ENCODE data around the gene KCNG2.

The KCNG2 gene

DNA sequence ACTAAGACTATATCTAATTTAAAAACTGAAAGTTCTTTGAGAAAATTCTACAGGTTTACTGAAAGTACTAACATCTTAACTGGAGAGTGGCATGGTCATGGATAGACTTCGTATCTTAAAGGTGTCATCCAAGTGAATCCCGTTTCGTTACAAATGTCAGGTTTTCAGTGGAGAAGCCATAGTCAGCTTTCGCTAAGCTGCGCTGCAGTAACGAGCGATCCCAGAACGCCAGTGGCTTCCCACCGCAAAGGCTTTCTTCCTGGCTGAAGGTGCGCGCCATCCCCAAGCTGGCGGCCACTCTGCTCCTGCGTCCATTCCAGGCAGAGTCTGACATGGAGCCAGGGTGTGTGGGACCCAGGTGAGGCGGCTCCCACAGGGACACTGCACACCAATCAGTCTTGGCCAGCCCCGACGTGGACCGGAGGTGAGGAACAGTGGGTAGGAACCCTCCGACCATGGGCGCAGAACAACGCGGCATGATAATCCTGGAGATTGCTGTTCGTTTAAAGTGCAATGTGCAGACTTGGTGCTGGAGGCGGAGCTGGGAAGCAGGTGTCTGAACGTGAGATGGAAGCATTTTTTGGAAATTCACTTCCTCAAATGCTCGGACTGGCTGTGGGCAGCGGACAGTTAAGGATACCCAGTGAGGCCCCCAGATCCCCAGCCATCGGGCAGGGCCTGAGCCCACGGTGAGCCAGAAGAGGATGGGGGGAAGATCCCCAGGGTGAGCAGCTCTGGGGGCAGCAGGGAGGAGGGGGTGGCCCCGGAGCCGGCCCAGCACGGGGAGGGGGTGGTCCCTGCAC is 27.8 kb upstream of the KCNG2 start:
- no peak for DNase-seq

DNA sequence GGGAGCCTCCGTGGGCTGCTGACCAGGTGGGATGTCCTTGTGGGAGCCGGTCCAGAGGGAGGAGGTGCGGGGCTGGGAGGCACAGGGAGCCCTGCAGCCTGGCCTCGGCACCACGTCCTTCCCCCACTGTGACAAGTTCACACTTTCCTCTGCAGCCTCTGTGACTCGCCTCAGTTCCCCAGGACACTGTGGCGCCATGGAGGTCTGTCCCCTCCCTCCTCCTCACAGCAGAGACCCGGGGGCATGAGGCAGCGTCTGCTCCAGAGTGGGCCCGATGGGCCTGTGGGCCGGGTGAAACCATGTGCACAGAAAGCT is 27.3 kb upstream of the KCNG2 start:
- DNase-seq: no peak

DNA sequence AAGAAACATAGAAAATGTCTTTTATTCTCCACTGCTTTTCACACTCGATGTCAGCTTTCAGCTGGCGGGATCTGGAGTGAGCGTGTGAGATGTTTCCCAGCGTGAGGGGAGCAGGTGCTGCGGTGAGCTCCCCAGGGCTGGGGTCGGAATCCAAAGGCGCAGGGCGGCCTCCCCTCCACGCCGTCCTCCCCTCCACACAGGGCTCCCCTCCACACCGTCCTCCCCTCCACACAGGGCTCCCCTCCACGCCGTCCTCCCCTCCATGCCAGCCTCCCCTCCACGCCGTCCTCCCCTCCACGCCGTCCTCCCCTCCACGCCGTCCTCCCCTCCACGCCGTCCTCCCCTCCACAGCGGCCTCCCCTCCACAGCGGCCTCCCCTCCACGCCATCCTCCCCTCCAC is 26.9 kb upstream of the KCNG2 start:
- no peak for DNase-seq

DNA sequence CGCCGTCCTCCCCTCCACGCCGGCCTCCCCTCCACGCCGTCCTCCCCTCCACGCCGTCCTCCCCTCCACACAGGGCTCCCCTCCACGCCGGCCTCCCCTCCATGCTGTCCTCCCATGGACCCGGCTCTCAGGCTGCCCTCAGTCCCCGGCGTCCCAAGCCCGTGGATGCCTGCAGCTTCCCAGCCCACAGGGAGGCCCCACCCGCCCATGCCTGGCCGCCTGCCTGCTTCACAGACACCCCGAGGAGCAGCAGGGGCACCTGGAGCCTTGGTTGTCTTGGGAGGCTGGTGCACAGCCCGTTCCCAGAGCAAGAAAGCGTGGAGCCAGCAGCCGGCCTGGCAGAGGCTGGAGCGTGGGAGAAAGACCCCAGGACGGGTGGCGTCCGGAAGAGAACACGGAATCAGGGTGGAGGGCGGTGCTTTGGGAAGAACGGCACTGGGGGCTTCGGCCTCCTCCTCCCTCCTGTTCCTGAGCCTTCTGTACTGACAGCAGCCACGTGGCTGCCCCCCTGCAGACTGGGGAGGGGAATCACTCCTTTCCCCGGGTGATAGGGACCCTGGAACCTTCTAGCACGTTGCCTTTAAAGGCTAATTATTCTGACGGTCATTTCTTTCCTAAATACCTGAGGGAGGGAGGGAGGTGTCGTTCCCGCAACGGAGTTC is 26.2 kb upstream of the KCNG2 start:
- DNase-seq: no peak

DNA sequence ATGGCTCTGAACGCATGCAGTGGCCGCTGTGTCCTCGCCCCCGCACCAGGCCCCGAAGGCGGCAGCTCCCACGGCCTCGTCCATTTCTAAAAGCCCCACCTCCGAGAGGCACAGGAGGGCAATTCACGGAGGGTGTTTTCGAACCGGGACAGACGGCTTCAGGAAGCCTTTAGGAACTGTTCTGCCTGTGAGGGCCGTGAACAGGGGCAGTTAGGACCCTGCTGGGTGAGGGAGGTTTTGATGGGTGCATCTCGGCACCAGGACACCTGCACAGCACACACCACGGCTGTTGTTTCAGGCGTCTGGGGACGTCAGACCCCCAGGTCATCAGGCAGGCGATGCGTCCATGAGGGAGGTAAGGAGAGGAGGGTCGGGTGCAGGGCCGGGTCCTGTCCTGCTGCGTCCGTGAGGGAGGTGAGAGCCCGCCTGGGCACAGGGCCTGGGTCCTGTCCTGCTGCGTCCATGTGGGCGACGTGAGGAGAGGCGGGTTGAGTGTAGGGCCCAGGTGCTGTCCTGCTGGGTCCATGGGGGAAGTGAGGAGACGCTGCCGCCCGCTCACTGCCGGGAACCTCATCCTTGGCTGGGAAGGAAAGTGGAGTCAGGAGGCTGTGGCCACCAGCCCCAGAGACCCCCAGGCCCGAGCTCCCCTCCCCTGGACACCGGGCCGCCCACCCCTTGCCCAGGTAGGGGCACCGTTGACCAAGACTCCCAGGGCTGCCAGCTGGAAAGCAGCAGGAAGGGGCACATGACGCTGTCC is 25.5 kb upstream of the KCNG2 start:
- DNase-seq: no peak

DNA sequence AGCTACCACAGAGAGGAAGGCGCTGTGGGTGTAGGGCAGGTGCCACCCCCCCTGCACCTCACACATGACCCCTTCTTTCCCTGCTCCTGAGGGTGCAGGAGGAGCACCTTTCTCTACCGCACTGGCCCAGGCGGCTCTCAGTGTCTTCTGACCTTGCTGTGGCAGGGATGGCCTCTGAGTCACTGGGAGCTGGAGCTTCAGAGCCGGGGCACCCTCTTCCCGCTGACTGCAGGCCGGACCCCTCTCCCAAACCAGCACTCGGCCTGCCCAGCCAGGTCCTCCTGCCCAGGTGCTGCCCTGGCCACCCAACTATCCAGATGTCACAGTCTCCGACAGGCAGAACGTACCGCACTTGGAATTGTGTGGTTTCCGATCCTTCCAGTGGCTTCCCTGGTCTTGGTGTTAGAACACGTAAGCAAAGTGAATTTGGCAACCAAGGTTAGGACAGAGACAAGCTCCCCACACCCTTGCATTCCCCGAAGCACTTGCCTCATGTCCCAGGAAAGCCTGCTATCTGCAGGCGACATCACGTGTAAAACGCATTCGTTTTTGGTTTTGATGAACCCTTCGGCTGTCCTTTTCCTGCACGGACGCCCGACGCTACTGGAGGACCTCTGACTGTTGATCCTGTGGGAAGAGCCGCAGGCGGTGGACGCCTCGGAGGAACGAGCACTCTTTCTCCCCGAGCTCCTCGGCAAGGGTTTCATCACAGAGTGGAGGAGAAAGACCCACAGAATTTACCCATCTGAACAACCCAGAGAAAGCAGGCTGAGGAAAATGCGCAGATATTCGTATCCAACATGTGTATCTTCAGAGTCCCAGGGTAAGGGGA is 24.7 kb upstream of the KCNG2 start:
- no peak for DNase-seq

DNA sequence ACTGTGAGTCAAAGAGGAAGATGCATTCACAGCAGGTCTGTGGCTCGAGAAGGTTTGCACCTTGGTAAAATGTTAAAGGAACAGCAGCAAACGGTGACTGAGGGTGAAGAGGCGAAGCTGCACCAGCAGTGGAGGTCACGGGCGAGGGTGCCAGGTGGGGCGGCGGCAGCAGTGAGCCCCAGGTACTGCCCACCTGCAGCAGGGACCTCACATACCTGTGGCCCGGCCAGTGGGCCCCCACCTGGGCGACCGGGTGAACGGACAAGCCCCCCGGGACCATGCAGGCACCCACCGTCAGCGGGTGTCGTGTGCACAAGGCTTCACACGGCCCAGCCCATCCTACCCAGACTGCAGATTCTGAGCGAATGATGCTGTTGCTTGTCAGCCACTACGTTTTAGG is 23.6 kb upstream of the KCNG2 start:
- no peak for DNase-seq

DNA sequence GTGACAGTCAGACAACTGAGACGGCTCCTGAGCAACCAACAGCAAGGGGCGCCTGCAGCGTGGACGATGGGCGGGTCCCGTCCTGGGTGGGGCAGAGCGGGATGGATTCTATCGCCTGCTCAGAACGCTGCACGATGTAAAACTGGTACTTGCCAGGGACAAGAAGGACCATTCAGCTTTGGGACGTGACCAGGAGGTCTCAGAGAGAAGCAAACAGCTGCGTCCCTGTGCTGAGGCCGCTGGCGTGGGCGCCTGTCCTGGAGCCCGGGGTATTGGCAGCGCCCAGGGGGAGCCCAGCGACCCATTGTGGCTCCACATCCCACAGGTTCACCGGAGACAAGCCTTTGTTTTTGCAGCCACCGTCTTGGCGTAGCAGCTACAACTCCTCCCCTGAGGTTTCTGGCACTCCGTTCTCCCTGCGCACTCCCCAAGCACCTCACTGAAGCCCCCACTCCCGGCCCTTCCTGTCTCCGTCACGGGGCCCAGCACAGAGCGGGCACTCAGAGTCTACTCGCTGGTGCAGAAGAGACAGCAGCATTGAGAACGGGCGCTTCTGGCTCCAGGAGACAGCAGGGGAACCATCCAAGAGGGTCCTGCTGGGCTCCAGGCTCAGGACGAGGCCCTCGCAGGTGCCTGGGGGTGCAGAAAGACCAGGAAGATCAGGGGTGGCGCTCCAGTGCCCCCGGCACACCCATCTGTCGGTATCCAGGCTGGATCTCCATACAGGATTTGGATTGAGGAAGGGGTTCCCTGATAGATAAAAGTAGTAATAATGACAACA is 22.1 kb upstream of the KCNG2 start:
- DNase-seq: no peak

DNA sequence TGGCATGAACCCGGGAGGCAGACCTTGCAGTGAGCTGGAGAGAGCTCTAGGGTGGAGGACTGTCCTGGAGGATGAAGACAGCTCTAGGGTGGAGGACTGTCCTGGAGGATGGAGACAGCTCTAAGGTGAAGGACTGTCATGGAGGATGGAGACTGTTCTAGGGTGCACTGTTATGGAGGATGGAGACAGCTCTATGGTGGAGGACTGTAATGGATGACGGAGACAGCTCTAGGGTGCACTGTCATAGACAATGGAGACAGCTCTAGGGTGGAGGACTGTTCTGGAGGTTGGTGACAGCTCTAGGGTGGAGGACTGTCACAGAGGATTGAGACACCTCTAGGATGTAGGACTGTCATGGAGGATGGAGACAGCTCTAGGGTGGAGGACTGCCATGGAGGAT is 21.1 kb upstream of the KCNG2 start:
- DNase-seq: no peak

DNA sequence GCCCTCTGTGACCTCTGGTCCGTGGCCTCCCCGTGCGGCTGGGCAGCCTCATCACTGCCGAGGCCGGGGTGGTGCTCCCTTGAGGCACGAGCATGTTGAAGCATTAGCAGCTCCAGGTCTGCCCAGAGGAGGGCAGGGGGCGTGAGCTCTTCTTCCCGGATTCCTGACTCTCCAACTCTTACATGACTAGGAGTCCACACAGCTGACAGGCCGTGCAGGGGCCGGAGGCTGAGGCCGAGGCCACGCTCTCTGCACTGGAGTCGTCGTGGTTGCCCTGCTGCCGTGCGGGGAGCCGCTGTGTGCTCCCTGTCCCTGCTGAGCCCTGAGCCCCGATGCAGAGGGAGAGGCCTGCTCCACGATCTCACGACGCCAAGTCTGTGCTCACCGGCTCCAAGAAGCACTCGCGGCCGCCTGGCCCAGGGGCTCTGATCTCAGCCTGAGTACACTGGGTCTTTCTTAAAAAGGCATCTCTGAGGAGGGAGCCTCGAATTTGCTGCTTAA is 19.4 kb upstream of the KCNG2 start:
- DNase-seq: no peak

DNA sequence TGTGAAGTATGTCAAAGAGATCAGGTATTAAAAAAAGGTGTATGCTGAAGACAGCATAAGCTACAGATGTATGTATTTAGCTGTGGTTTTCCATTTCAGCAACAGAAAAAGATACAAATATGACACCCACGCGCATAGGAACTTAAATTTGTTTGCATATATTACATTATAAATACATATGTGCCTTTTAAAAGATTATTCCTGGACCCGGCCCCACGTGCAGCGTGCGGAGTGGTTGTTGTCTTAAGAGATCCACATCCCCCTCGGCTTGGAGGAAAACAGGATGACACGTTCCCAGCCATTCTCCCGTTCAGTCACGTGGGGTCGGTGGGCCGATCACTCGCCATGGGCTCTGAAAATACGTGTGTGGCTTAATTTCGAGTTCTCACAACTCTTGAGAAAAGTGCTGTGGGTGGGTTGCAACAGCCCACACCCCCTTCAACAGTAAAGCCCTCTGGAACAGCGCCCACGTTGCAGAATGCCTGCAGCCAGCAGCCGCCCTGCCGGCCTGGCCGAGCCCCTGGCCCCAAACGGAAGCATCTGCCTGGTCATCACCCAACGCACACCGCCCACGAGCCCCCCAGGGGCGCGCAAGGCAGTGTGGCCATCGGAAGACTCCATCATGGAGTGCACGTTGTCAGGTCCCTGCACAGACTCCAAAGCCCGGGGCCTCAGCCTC is 18.6 kb upstream of the KCNG2 start:
- DNase-seq: no peak

DNA sequence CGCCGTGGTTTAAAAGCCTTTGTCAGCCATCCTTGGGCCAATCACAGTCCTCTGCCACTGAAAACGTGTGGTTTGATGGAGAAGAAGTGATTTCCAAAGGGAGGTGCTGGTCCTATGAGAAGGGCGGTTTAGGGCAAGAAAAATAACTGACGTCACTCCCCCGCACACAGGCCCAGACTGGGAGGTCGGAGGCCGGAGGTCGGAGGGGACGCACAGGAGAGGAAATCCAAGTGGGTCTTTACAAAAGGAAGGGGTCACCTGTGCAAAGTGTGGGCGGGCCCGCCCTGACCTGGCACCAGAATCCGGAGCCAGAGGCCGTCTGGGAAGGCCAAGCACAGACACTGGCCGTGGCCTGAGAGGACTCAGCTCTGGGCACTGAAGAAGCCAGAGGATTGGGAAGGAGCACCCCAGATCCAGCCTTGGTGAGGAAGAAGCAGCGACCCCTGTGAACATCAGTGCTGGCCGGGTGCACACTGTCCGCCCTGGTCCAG is 18.0 kb upstream of the KCNG2 start:
- DNase-seq: no peak

DNA sequence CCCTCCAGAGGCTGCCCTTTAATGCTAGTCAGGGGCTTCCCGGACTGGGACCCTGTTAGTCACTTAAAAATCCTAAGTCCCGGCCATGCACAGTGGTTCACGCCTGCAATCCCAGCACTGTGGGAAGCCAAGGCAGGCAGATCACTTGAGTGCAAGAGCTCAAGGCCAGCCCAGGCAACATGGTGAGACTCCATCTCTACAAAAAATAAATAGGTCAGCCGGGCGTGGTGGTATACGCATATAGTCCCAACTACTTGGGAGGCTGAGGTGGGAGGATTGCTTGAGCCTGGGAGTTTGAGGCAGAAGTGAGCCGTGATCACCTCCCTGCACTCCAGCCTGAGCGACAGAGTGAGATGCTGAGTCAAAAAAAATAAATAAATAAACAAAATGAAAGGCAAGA is 17.2 kb upstream of the KCNG2 start:
- DNase-seq: no peak

DNA sequence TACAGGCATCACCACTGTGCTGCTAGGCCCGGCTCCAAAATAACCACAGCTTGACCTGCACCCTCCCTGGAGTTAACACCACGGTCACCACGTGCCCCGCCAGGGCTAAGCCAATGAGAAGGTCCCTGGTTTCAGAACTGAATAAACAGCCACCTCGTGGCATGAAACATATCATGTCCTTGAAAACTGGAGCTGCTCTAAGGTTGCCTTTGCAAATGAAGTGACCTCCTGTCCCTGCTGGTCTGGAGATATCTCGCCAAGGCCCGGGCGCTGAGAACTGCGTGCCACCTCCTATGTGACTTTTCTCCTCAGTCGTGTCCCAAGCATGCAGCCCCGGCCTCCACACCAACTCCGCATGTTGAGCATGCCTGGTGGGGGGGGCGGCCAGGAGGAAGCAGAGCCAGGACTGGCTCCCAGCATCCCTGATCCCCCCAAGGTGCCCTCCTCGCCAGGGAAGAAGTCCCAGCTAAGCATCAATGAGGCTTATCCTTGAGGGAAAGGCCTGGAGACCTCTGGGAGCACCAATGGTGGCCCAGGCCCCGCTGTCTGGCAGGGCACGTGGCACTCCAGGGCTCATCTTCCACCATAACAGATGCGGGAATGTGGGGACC is 16.3 kb upstream of the KCNG2 start:
- DNase-seq: no peak

DNA sequence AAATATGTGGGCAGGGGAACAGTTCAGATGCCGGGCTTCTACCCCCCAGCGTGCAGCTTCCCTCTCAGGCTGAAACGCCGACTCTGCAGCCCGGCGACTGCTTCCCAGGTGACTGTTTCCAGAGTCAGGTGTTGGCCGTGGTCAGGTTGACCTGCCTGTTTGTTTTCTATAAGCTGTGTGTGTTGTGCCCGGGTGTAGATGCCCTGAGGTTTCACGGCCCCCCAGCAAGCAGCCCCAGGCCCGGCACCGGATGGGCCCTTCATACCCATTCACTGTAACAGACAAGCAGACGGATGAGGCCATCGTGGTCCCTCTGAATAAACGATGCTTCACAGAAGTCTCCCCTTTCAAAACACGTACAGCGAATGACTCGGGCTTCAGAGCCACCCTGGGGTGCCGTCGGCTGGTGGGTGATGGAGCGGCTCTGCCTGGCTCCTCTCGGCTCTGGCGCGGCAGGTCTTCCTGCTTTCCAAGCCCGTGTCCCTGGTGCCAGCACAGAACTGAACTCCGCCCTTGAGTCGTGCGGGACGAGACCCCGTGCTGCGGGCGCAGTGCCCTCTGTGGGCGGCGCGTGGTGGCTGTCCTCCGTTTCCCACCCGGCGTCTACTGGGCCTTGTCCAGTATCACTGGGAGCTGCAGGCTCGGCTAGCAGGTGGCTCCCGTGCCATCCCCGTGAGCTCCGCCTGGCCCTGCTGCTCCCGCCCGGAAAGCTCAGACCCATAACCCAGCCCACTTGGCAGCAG is 15.0 kb upstream of the KCNG2 start:
- DNase-seq: no peak

DNA sequence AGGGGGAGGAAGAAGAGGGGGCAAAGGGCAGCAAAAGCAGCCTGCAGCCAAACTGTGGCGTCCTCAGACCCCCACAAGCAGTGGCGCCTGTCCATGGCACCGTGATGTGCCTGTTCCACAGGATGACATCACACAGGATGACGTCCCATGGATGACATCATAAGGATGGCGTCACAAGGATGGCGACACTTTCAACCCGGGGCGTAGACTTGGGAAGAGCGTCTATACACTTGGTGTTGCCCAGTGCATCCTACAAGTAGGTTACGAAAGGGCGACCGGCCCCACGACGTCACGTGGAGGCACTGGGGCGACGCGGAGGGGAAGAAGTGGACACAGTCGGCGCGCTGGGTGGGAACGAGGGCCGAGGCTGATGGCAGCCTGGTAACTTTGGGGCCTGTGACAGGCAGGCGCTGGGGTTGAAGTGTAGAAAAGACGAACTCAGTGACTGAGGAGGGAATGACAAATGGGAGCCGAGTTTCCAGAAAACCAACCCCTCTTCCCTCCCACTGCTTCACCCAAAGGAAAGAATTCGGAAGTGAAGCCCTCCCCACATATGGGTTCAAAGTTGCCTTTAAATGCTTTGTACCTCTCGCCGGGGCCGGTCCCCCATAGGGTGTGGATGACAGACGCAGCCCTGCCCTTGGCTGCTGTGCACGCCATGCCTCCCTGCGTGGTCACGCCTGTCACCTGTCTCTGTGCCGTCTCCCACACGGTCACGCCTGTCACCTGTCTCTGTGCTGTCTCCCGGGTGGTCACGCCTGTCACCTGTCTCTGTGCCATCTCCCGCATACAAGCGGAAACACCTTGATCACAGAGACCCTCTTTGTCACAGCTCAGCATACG is 13.4 kb upstream of the KCNG2 start:
- no peak for DNase-seq

DNA sequence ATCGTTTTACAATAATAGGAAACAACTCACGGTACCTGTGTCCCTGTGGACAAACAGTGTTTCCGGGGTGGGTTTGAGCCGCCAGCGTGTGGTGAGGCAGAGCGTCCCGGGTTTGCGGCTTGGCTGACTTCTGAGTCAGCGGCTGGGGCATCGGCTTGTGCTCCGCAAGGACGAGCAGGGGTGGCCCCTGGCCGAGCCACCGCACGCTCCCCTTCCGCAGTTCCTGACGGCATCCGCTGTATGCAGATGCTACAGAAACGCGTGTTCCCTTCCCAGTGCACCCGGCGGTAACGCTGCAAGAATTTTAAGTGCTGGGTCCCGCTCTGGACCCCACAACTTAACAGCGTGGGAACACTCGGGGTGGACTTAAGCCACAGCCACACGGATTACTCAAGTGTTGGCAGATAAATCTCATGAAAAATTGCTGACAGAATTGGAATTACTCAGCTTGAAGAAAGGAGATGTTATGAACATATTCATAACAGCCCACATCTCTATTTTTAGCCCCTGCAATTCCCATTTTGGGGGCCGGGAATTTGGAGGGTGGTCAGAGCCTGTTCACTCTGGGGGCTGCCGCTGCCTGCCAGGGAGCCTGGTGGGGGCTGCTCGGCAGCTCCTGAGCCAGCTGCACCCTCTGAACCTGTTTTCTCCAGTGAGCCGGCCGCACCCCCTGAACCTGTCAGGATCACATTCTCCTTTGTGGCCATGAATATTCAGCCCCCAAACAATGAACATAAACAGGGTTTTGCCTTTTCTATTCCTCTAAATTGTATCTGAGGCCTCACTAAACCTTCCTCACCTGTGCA is 12.6 kb upstream of the KCNG2 start:
- DNase-seq: no peak

DNA sequence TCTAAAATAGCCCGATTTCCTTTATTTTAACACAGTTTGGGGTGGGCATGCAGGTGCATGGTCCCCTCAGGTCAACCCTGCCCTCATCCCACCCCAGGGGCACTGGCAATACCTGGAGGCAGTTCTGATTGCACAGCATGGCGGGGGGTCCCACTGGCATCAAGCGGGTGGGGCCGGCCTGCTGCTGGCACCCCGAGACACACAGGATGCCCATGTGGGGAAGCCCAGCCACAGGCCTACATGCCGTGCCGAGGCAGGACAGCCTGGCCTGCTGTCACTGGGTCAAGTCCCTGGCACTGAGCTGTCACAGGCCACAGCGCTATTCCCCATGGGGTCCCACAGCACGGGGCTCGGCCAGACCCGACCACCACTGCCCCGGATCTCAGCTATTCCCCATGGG is 11.9 kb upstream of the KCNG2 start:
- no peak for DNase-seq

All from NCI-H187 (cell line).